ENCODE measurements around the gene KRT83.

The KRT83 gene

DNA sequence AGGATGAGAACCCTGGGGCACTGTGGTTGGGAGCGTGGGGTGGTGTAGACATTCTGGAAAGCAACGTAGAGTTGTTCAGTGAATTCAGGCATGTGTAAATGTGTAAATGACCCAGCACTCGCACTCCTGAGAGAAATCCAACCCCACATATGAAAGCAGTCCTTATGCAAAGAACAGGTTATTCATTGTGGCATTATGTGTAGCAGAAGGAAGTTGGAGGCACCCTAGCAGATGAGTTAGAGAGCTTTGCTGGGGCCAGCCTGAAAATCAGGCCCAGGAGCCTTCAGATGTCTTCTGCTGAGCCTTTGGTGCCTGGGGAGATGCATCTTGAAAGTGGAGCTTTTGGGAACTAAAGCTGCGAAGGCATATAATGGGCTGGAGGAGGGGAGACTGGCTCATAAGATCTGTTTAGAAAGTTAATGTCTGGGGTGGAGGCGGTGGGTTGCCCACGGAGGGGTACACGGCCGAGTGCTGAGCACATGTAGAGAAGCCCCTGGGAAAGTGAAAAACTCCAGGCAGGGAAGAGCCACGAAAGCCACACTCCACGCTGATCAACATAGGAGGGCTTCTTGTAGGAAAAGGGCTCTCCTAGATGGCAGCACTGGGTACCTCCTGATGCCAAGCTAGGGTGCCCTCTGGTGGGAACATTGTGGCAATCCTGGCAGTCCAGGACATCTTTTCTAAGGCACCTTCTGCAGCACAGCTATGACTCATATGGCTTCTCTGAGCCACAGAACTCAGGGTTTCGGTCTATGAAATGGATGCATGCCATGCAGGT lies 6.0 kb upstream of the KRT83 start:
- TF ChIP-seq, protein P1, sequence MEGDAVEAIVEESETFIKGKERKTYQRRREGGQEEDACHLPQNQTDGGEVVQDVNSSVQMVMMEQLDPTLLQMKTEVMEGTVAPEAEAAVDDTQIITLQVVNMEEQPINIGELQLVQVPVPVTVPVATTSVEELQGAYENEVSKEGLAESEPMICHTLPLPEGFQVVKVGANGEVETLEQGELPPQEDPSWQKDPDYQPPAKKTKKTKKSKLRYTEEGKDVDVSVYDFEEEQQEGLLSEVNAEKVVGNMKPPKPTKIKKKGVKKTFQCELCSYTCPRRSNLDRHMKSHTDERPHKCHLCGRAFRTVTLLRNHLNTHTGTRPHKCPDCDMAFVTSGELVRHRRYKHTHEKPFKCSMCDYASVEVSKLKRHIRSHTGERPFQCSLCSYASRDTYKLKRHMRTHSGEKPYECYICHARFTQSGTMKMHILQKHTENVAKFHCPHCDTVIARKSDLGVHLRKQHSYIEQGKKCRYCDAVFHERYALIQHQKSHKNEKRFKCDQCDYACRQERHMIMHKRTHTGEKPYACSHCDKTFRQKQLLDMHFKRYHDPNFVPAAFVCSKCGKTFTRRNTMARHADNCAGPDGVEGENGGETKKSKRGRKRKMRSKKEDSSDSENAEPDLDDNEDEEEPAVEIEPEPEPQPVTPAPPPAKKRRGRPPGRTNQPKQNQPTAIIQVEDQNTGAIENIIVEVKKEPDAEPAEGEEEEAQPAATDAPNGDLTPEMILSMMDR (IDR thresholded peaks at IDR 0.05; ENCODE audit: low read depth, low read length) = peak; percentile 88
- DNase-seq (ENCODE audit: low read depth in 2 of 2) = peak; percentile 91 to 96
- no peak overlapping the region for H3K4me3 ChIP-seq (replicated peaks in 1 of 2; ENCODE audit: low read depth in 2 of 2, low read length in 2 of 2)

DNA sequence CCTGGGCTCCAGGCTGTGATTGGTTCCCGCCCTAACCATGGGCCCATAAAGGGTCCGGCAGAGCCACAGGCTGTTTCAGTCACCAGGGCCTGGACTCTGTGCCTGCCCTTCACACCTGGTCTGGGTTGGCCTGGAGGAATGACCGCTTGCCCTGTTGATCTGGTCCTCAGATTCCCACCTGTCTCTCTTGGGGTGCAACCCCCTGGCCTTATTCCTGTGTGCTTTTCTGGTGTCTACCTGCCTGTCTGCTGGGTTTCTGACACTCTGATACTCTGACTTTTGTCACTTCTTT lies 2.9 kb upstream of the KRT83 start:
- H3K4me3 ChIP-seq (replicated peaks in 1 of 2; ENCODE audit: low read depth in 2 of 2, low read length in 2 of 2) = no peak overlapping the region
- TF ChIP-seq, protein P1 (IDR thresholded peaks at IDR 0.05; ENCODE audit: low read depth, low read length) = no peak
- DNase-seq (ENCODE audit: low read depth in 2 of 2) = no peak

DNA sequence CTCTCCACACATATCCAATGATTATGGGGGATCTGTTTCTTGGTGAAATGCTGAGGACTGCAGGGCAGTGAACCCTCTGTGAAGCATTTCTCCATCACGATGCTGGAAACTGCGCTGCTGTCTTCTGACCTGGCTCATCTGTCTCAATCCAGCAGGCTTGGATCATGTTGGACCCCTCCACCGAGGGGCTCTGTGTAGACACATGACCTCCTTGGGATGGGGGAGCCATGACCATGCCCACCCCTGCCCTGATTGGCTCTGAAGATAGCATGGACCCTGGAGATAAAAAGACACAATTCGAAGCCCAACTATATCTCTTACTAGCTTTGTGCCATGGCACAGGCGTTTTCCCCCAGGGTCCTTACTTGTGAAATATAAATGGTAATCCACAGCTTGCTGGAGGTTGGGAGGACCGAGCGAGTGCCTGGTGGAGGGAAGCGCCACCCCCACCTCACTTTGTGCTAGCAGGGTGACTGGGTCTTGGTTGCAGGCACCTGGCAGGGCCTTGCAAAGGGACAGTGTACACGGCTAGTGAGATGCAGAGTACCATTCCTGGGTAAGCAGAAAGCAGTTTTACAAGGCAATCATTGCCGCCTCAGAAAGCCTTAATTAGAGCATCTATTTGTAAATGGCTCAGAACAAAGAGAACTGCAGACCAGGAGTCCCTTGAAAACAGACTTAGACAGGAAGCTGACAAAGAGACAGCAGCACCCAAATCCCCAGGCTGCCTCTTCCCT lies 2.4 kb upstream of the KRT83 start:
- TF ChIP-seq, protein P1 (IDR thresholded peaks at IDR 0.05; ENCODE audit: low read depth, low read length) = no peak
- no peak overlapping the region for H3K4me3 ChIP-seq (replicated peaks in 1 of 2; ENCODE audit: low read depth in 2 of 2, low read length in 2 of 2)
- no peak for DNase-seq (ENCODE audit: low read depth in 2 of 2)

DNA sequence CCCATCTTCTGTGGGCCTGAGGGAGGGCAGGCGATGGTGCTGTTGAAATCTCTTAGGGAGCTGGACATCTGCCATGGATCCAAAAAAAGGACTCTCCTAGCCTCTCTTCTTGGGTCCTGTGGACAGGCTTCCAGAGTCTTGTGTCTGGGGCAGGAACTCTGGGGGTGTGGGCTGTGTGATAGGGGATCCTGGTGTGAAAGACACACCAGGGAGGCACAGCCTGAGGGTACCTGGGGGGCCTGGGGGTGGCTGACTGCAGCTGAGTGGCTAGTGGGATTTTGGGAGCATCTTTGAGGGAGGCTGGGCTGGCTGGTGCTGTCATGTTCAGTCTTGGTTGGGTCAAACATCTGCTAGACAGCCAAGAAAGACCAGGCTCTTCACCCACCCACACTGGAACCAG lies 1.8 kb upstream of the KRT83 start:
- TF ChIP-seq, protein P1 (IDR thresholded peaks at IDR 0.05; ENCODE audit: low read depth, low read length) = no peak
- no peak overlapping the region for H3K4me3 ChIP-seq (replicated peaks in 1 of 2; ENCODE audit: low read depth in 2 of 2, low read length in 2 of 2)
- DNase-seq (ENCODE audit: low read depth in 2 of 2) = no peak

DNA sequence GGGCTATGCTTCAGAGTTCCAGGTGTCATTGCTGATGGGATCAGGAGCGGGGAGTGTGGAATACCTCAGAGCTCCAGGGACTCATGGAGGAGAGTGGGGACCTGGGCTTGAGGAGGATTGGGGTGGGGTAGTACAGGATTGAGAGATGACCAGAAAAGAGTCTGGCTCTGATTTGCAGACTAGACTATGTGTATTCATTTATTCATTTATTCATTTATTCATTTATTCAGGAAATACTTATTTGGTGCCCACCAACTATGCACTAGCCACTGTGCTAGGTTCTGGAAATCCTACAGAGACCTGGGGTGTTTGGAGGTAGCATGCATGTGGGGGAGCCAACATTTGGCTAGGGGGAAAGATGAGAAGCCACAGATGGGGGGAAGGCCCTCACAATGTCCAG lies 871 bp upstream of the KRT83 start:
- H3K4me3 ChIP-seq (replicated peaks in 1 of 2; ENCODE audit: low read depth in 2 of 2, low read length in 2 of 2) = no peak overlapping the region
- DNase-seq (ENCODE audit: low read depth in 2 of 2) = no peak
- TF ChIP-seq, protein P1 (IDR thresholded peaks at IDR 0.05; ENCODE audit: low read depth, low read length) = no peak

DNA sequence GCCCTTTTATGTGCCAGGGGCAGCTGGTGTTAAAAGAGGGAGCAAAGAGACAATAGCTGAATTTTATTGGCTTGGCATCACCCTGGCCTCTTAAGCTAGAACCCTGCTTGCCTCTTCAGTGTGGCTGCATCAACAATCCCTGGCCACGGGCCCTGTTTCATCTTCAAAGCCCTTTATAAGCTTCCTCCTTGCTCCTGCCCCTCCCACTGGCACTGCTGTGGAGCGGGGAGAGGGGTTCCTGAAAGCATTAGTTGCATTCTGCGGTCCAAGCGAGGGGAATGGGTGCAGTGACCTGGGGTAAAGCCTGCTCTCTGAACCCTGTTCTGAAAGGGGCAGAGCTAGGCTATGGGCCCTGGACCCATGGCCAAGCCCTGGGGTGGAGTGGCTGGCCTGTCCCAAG lies 220 bp upstream of the KRT83 start:
- H3K4me3 ChIP-seq (replicated peaks in 1 of 2; ENCODE audit: low read depth in 2 of 2, low read length in 2 of 2) = no peak overlapping the region
- TF ChIP-seq, protein P1 (IDR thresholded peaks at IDR 0.05; ENCODE audit: low read depth, low read length) = no peak
- no peak for DNase-seq (ENCODE audit: low read depth in 2 of 2)

Data from cardiac fibroblast (primary cell).